Astrocyte (in vitro differentiated cells and primary cell): Measurements from ENCODE around the gene APIP.

Experiments
- CTCF ChIP-seq: IDR thresholded peaks from 2 replicates; pipeline ENCODE4 v1.5.1; 2011; ENCODE audit warnings: low read depth, mild to moderate bottlenecking, inconsistent platforms, low read length, moderate library complexity; ENCODE audit not compliant: insufficient read depth
- EZH2 ChIP-seq: IDR thresholded peaks from 2 replicates; pipeline ENCODE4 v1.6.1; 2012; ENCODE audit warnings: mild to moderate bottlenecking, low read length, inconsistent platforms; ENCODE audit not compliant: insufficient read depth

- TF ChIP-seq CTCF, result no peak
- TF ChIP-seq EZH2, result no peak
Observed at GRCh38 chr11:34860034-34860433, 56.1 kb downstream of the APIP start.
